ENCODE results near the gene SEC16A. TPM values are rescaled to one million over a fixed set of nuclear protein-coding genes. Genes with fewer than 3 reads are reported as not detected.
A peak's percentile ranks its signal among the peaks of the same experiment; 100 is the strongest.

The SEC16A gene
- total RNA-seq, 4 donors from 2014 or later: 45.6 to 64.8 (median 56.5) TPM

DNA sequence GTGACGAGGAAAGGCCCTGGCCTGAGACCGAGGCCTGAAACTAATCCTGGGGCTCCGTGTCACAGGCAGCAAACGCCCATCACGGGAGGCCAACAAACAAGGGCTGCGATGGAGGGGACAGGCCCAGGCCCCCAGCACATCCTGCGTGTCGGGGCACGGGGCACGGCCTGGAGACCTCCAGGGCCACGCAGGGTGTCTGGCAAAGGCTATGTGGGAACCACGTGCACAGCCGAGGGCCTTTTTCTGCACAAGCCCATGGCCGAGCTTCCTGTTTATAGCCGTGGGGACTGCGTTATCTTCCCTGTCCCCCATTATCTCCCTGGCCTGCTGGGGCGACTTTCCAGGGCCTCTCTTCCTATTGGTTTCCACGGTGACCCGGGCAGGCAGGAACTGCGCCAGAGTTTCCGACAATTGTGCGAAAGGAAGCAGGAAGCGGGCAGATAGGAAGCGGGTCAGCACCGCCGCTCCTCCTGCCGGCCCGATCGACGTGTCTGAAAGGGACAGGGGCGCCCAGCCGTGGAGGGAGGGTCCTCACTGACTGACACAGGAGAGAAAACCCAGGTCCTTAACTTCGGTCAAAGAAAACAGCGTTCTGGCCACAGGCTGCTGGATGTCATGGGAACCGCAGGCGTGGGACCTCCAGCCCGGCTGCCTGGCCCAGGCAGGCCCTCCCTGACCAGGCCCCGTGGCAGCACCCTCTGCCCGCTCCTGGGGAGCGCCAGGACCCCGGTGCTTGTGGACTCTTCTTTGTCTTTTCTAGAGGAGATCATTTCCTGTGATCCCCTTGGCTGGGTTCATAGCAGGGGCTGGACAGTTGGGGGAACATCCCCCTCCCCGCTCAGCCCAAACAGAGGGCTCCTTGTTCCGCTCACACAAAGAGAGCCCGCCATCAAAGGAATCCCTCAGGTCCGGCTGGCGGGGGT, 29.1 kb upstream of the SEC16A start:
- ATAC-seq (ENCODE audit: low FRiP score) (peak; percentile 10), DNase-seq (ENCODE audit: low spot score) (no peak)
- TF ChIP-seq, protein P1, sequence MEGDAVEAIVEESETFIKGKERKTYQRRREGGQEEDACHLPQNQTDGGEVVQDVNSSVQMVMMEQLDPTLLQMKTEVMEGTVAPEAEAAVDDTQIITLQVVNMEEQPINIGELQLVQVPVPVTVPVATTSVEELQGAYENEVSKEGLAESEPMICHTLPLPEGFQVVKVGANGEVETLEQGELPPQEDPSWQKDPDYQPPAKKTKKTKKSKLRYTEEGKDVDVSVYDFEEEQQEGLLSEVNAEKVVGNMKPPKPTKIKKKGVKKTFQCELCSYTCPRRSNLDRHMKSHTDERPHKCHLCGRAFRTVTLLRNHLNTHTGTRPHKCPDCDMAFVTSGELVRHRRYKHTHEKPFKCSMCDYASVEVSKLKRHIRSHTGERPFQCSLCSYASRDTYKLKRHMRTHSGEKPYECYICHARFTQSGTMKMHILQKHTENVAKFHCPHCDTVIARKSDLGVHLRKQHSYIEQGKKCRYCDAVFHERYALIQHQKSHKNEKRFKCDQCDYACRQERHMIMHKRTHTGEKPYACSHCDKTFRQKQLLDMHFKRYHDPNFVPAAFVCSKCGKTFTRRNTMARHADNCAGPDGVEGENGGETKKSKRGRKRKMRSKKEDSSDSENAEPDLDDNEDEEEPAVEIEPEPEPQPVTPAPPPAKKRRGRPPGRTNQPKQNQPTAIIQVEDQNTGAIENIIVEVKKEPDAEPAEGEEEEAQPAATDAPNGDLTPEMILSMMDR (IDR thresholded peaks at IDR 0.05): no peak

DNA sequence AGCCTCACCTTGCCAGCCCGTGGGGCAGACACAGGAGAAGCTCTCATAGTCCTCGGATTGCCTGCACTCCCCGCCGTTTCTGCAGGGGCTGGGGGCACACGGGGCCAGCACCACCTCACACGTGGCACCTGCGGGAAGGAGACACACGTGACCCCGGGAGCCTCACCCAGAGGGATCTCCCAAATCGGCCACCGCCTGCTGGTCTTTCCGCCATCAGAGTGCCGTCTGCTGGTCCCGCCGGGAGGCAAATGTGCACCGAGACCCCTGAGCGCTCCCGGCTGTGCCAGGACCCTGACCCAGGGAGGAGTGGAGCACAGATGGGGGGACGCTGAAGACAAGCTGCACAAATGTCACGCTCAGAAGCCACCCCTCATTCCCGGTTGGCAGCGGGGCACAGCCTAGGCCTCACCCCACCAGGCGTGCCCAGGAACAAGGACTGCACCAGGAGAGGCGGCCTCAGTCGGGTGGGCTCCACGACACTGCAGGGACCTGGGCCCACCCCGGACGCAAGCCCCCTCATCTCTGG, 28.4 kb upstream of the SEC16A start:
- DNase-seq (ENCODE audit: low spot score) (no peak), ATAC-seq (ENCODE audit: low FRiP score) (no peak)
- TF ChIP-seq, protein P1 (IDR thresholded peaks at IDR 0.05): no peak

DNA sequence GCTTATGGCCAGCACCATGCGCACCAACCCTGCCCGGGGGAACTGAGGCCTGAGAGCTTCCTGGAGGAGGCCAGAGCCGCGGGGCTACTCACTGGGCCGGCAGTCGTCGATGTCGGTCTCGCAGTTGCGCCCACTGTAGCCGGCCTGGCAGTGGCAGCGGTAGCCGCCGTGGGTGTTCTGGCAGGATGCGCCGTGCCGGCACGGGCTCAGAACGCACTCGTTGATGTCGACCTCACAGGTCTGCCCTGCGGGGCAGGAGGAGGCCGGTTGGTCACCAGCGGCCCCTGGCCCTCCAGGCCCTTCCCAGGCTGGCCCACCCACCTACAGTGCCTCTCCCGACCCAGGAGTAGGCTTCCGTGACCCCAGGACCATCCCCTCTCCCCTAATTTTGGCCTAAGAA, 27.7 kb upstream of the SEC16A start:
- TF ChIP-seq, protein P1 (IDR thresholded peaks at IDR 0.05): no peak
- ATAC-seq (ENCODE audit: low FRiP score) (no peak), DNase-seq (ENCODE audit: low spot score) (no peak)

DNA sequence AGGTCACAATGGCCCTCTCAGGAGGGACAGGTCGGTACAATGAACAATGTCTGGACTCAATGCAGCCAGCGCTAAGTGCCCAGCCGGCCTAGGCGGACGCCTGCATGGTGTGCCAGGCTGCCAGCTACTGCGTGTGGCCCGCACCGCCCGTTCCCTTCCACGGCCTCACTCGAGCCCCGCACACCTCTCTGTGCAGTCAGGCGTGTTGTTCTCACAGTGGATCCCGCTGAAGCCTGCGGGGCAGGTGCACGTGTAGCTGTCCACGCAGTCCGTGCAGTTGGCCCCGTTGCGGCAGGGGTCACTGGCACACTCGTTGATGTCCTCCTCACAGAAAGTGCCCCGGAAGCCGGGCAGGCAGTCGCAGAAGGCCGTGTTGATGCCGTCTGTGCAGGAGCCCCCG, 26.7 kb upstream of the SEC16A start:
- ATAC-seq (ENCODE audit: low FRiP score) (no peak), DNase-seq (ENCODE audit: low spot score) (no peak)
- TF ChIP-seq, protein P1 (IDR thresholded peaks at IDR 0.05): no peak

DNA sequence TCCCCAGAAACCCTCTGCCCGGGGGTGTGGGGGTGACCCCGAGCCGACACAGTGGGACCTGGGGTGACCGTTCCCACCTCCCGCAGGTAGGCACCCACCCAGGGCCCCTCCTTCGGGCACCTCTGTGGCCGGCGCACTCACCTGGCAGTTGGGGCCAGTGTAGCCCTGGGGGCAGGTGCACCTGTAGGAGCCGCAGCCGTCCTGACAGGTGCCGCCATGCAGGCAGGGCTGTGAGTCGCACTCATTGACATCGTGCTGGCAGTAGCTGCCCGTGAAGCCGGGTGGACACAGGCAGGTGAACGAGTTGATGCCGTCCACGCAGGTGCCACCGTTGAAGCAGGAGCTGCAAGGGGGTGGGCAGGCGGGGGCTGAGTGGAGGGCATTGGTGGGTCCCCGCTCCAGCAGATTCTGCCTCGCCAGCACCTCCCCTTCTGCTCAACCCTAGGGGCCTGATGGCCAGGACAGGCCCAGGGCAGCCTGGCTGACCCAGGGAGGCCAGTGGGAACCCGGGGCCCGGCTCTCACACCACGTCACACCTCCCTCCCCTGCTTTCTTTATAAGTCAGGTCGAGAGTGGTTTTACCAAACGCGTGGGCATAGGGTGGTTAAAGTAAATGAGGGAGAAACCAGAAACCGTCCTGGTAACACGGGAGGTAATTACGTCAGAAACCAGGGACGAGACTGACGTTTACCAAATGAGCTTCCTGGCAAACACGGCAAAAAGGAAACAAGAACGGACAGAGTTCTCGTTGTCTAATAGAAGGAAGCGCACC, 26.1 kb upstream of the SEC16A start:
- ATAC-seq (ENCODE audit: low FRiP score) (no peak), DNase-seq (ENCODE audit: low spot score) (no peak)
- TF ChIP-seq, protein P1 (IDR thresholded peaks at IDR 0.05): no peak

DNA sequence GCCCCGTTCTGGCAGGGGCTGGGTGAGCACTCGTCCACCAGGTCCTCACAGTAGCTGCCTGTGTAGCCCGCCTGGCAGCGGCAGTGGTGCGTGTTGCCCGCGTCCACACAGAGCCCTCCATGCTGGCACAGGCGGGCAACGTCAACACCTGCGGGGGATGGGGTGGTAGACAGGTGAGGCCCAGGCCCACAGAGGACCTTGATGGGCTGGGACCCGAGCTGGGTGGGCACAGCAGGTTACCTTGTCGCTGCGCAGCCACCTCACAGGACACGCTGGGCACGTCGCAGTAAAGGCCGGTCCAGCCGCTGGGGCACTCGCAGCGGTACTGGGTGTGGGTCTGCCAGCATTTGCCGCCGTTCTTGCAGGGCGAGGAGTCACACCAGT, 25.1 kb upstream of the SEC16A start:
- TF ChIP-seq, protein P1 (IDR thresholded peaks at IDR 0.05): no peak
- DNase-seq (ENCODE audit: low spot score) (no peak), ATAC-seq (ENCODE audit: low FRiP score) (no peak)

All from omental fat pad (tissue), 4 donors.